IPS-18c (cell line): Measurements from ENCODE around the gene BICRAL.
"Not testable (repeated sequence)": the region's sequence is repeated elsewhere in the genome, so short reads cannot be mapped to it uniquely, and the experiment has no call there.

Experiments used
- H3K4me3 ChIP-seq: 2 replicates; pipeline ENCODE4 v1.7.0; 2013; ENCODE audit warnings: low read depth, mild to moderate bottlenecking, low read length, moderate library complexity; ENCODE audit not compliant: insufficient read depth
- H3K9me3 ChIP-seq: one replicate; pipeline ENCODE4 v1.6.1; 2013; ENCODE audit warnings: mild to moderate bottlenecking, low read length, moderate library complexity; ENCODE audit not compliant: control insufficient read depth, insufficient read depth

Gene BICRAL

GRCh38 chr6:42813906-42814444, 32.1 kb downstream of the BICRAL start:
- H3K9me3 ChIP-seq: no peaks in the 10 kb centered on the region
- H3K4me3 ChIP-seq: no peak overlapping the region

GRCh38 chr6:42815726-42816125, 33.9 kb downstream of the BICRAL start:
- H3K9me3 ChIP-seq, H3K4me3 ChIP-seq: not testable (repeated sequence)

- H3K4me3 ChIP-seq: no peak overlapping the region
- H3K9me3 ChIP-seq: no peaks in the 10 kb centered on the region
Measured at GRCh38 chr6:42817907-42818306, 36.1 kb downstream of the BICRAL start.

- H3K4me3 ChIP-seq: no peak overlapping the region
- H3K9me3 ChIP-seq: no peaks in the 10 kb centered on the region
Measured at GRCh38 chr6:42818416-42818815, 36.6 kb downstream of the BICRAL start.

- Histone ChIP-seq H3K9me3 (no peaks in the 10 kb centered on the region), H3K4me3 (no peak overlapping the region)
Measured at GRCh38 chr6:42818878-42819277, 37.0 kb downstream of the BICRAL start.

- no peaks in the 10 kb centered on the region for H3K9me3 ChIP-seq
- H3K4me3 ChIP-seq: no peak overlapping the region
Measured at GRCh38 chr6:42819803-42820511, 38.1 kb downstream of the BICRAL start.

GRCh38 chr6:42820512-42821340, 38.9 kb downstream of the BICRAL start:
- Histone ChIP-seq H3K9me3 (no peaks in the 10 kb centered on the region), H3K4me3 (no peak overlapping the region)

GRCh38 chr6:42821341-42821668, 39.5 kb downstream of the BICRAL start:
- Histone ChIP-seq H3K4me3 (no peak overlapping the region), H3K9me3 (no peaks in the 10 kb centered on the region)

- Histone ChIP-seq H3K9me3 (no peaks in the 10 kb centered on the region), H3K4me3 (no peak overlapping the region)
Measured at GRCh38 chr6:42821846-42822245, 40.0 kb downstream of the BICRAL start.

- no peak overlapping the region for H3K4me3 ChIP-seq
- no peaks in the 10 kb centered on the region for H3K9me3 ChIP-seq
Measured at GRCh38 chr6:42829561-42830092, 47.8 kb downstream of the BICRAL start.

- Histone ChIP-seq H3K9me3 (no peaks in the 10 kb centered on the region), H3K4me3 (no peak overlapping the region)
Measured at GRCh38 chr6:42831237-42831636, 49.4 kb downstream of the BICRAL start.

GRCh38 chr6:42834056-42834455, 52.2 kb downstream of the BICRAL start:
- Histone ChIP-seq H3K9me3 (no peaks in the 10 kb centered on the region), H3K4me3 (no peak overlapping the region)

GRCh38 chr6:42841844-42842584, 60.2 kb downstream of the BICRAL start:
- Histone ChIP-seq H3K9me3 (no peaks in the 10 kb centered on the region), H3K4me3 (no peak overlapping the region)

GRCh38 chr6:42845327-42845694, 63.5 kb downstream of the BICRAL start:
- Histone ChIP-seq H3K9me3 (no peaks in the 10 kb centered on the region), H3K4me3 (no peak overlapping the region)

GRCh38 chr6:42846505-42846904, 64.7 kb downstream of the BICRAL start:
- Histone ChIP-seq H3K9me3 (no peaks in the 10 kb centered on the region), H3K4me3 (no peak overlapping the region)

GRCh38 chr6:42848700-42849099, 66.8 kb downstream of the BICRAL start:
- H3K9me3 ChIP-seq: no peaks in the 10 kb centered on the region
- H3K4me3 ChIP-seq: no peak overlapping the region

- Histone ChIP-seq H3K9me3 (no peaks in the 10 kb centered on the region), H3K4me3 (no peak overlapping the region)
Measured at GRCh38 chr6:42851599-42851998, 69.7 kb downstream of the BICRAL start.
